Activated CD8-positive, alpha-beta memory T cell treated with anti-CD3 and anti-CD28 coated beads, Interleukin-2, amount 50 U/mL, for 24 hours (primary cell): Measurements from ENCODE around the gene PTPDC1.

ENCODE experiments used
- DNase-seq: peaks from one replicate; pipeline ENCODE4 v3.0.0-alpha.2; 2020; ENCODE audit errors: extremely low read depth

Gene PTPDC1, protein sequence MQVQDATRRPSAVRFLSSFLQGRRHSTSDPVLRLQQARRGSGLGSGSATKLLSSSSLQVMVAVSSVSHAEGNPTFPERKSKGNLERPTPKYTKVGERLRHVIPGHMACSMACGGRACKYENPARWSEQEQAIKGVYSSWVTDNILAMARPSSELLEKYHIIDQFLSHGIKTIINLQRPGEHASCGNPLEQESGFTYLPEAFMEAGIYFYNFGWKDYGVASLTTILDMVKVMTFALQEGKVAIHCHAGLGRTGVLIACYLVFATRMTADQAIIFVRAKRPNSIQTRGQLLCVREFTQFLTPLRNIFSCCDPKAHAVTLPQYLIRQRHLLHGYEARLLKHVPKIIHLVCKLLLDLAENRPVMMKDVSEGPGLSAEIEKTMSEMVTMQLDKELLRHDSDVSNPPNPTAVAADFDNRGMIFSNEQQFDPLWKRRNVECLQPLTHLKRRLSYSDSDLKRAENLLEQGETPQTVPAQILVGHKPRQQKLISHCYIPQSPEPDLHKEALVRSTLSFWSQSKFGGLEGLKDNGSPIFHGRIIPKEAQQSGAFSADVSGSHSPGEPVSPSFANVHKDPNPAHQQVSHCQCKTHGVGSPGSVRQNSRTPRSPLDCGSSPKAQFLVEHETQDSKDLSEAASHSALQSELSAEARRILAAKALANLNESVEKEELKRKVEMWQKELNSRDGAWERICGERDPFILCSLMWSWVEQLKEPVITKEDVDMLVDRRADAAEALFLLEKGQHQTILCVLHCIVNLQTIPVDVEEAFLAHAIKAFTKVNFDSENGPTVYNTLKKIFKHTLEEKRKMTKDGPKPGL

DNA sequence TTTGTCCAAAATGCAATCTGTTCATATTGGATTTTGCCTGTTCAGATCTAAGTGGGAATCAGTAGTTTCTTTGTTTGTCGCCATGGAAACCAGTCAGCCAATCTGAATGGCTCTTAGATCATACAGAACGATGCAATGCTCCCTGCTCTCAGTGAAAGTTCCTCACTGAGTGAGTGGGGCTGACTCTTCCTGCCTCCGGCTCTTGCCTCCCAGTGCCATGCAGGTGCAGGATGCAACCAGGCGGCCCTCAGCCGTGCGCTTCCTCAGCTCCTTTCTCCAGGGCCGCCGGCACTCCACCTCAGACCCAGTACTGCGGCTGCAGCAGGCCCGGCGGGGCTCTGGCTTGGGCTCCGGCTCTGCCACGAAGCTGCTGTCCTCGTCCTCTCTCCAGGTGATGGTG lies at the start of gene PTPDC1:
Gene PTPDC1, plus strand, starts transcription at position 151 of the 400 bp plus-strand sequence. Its CDS starts 67 bp downstream, at position 218.
- no peak for DNase-seq

DNA sequence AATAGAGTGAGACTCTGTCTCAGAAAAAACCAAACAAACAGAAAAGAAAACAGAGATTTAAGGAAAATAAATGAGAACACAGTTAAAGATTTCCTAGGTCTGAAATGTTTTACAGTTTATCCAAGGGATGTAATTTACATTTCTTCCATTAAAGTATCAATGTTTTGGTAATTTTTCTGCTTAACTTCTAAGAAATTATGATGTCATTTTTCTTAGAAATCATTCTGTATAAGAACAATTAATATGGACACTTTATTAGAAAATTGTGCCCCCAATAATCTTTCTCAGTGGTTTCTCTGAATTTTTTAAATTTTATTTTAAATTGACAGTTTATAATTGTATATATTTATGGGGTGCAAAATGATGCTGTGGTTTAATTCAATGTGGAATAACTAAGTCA lies 49.8 kb upstream of the PTPDC1 start:
- no peak for DNase-seq

DNA sequence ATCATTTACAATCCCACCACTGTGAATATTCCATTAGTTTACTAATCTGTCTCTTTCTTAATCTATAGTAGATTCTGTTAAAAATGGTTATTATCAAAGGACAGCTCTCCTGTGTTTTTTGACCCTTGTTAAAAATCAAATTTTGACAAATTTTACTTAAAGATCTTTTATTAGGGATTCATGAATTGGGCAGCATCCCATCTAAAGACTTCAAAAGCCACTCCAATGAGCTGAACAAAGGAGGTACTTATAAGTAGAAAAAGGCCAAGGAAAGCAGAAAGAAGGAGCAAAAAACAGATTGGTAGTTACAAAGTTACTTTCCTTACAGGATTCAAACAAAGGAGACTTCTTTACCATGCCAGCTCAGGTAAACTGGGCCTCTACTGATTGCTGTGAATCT lies 44.5 kb upstream of the PTPDC1 start:
- no peak for DNase-seq

DNA sequence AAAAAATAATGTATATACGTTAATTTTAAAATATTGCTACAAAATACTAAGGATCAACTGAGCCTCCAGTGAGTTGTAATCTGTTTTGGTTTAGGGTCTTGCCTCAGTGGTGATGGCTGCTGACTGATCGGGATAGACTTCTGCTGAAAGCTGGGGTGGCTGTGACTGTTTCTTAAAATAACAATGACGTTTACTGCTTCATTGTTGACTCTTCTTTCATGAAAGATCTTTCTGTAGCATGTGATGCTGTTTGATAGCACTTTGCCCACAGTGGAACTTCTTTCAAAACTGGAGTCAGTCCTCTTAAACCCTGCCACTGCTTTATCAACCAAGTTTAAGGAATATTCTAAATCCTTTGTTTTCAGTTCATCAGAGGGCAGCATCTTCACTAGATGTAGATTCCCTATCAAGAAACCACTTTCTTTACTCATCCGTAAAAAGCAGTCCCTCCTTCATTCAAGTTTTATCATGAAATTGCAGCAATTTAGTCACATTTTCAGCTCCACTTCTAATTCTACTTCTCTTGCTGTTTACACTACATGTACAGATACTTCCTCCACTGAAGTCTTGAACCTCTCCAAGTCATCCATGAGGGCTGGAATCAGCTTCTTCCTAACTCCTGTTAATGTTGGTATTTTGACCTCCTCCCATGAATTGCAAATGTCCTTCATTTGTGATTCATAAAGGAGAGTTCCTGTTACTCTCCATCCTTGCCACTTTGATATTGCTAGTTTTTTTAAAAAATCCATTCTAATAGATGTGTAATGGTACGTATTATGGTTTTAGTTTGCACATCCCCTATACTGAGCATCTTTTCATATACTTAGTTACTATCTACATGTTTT lies 41.5 kb upstream of the PTPDC1 start:
- no peak for DNase-seq

DNA sequence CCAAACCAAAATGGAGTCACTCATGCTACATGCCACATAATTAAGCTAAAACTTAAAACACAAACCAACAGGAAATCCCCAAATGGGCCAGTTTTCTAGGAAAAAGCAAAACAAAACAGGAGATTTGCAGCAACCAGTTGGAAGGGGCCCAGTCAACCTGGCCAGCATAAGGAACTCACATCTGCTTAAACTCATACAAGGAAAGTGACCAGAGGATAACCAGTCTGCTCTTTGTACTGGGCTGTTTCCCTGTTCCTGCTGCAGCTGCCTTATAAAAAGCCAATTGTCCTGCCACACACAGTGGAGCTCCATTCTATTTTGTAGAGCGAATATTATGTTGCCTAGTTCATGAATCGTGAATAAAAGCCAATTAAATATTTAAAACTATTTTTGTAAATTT lies 29.5 kb upstream of the PTPDC1 start:
- no peak for DNase-seq

DNA sequence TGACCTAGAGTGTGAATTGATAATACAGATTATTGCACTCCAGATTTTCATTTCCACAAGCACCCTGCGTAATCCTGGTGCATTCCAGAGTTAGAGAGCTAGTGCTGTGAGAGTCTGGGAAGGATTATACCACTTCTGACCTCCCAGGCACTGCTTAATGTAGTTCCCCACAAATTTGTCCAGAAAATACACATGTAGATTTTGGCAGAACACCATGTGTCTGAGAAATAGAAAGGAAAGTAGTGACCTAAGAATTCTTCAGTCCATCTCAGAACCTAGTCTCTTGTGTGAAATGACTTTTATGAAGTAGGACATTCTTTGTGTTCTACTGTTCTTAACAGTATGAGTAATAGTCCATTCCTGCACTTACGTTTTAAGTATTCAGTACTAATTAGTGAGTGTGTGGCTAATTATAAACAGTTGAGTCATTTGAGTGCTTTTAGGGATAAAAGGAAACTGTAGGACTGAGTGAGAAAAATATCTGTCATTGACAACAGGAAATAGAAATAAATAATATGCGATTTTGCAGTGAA lies 27.8 kb upstream of the PTPDC1 start:
- no peak for DNase-seq

DNA sequence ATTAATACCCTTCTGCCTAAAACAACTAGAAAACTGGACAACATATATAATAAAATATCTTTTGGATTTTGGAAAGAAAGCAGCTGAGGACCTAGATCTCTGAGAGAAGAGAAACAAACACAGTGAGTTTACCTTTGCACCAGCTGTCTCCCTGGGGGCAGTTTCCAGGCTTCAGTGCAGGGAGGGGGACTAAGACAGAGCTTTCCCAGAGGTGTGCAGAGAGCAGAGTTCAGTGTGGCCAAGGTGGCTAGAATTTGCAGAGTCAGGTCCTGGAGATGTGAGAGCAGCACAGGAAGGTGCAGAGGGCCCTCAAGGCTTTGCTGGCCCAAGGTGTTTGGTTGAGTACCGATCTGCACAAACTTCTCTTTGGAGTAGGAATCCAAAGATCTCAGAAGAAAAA lies 26.3 kb upstream of the PTPDC1 start:
- no peak for DNase-seq

DNA sequence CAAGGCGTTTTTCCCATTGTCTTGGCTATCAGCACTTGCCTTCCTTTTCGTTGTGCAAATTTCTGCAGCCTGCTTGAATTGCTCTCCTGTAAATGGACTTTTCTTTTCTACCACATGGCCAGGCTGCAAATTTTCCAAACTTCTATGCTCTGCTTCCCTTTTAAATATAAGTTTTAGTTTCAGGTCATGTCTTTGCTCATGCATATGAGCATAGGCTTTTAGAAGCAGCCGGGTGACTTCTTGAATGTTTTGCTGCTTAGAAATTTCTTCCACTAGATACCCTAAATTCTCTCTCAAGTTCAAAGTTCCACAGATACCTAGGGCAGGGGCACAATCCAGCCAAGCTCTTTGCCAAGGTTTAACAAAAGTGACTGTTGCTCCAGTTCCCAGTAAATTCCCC lies 22.4 kb upstream of the PTPDC1 start:
- no peak for DNase-seq

DNA sequence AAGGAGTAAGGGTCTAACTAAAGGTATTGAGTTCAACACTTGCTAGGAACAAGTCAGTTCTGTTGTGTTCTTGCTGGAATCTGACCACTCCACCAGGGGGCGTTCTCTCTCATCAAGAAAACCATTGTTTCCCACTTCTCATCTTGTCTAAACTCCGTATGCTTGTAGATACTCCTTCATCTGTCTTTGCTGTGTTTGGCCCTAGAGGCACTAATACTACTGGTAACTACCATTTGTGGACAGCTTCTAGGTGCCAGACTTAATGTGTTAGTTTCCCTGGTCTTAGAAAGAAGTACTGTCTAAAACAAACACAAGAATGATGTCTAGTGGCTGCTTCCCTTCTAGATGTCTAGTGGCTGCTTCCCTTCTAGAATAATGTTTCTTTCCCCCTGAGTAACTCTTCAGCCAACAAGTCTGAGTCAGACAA lies 18.7 kb upstream of the PTPDC1 start:
- DNase-seq = peak; percentile 50

DNA sequence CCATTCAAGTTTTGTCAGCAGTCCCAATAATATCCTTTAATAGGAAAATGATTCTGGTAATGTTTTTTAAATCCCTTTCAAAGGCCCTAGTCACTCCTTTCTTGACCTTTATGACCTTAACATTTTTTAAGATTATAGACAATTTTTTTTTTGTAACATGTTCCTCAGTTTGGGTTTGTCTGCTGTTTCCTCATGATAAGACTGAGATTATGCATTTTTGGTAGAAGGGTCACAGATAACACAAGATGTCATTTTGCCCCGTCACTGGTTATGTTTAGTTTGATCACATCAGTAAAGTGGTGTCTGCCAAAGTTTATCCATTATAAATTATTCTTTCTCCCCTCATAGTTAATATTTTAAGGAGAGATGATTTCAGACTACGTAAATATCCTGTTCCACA lies 16.0 kb upstream of the PTPDC1 start:
- DNase-seq = no peak

DNA sequence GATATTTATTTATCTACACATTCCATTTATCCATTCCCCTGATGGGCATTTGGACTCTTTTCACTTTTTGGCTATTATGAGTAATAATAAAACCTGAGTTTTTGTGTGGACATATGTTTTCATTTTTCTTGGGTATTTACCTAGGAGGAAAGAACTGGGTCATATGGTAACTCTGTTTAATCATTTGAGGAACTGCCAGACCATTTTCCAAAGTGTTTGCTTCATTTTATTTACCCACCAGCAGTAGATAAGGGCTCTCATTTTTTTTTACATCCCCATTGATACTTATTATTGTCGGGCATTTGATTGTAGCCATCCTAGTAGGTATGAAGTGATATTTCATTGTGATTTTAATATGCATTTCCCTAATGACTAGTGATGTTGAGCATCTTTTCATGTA lies 7.7 kb upstream of the PTPDC1 start:
- no peak for DNase-seq

DNA sequence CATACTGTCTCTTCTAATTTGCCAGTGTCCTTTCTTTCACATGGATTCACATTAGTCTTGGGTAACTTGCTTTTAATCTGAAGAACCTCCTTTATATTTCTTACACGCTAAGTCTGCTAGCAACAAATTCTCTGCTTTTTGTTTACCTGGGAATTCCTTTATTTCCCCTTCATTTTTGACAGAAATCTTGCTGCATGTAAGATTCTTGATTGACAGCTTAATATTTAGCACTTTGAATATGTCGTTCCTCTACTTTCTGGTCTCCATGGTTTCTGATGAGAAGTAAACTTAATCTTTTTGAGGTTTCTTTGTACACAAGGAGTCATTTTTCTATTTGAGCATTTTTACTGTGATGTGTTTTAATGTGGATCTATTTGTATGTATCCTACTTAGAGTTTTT lies 6.2 kb upstream of the PTPDC1 start:
- DNase-seq = no peak

DNA sequence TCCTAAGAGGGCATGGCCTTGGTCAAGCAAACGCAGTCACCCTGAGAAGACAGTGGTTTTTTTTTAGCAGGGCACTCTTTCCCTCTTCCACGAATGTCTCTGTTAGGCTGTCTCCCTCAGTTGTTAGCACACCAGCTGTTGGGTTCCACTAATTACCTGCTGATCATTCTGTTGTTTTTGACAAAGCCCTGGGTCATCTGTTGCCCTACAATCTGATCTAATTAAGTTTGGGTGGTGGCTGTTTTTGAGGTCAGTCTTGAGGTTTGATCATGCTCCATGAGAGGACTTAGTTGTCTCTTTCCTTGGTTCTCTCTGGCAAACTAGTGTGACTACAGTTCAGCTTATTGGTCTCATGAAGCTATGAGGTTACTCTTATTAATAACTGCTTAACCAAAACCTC lies 5.0 kb upstream of the PTPDC1 start:
- no peak for DNase-seq

DNA sequence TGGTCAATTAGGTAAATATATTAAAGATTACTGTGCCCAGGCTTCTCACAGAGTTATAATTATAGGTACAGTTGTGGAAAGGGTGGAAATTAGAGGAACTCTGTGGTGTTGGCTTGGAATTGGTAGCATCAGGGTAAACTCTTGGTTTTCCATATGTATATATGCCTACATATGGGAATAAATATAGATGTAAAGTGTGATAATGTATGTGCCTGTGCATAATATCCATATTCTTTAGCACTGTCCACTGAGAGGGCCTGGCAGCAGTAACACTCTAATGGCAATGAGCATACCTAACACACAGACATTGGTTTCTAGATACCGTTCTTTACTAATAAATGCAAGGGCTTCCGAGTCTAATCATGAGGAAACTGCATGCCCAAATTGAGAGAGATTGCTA lies 4.0 kb upstream of the PTPDC1 start:
- no peak for DNase-seq

DNA sequence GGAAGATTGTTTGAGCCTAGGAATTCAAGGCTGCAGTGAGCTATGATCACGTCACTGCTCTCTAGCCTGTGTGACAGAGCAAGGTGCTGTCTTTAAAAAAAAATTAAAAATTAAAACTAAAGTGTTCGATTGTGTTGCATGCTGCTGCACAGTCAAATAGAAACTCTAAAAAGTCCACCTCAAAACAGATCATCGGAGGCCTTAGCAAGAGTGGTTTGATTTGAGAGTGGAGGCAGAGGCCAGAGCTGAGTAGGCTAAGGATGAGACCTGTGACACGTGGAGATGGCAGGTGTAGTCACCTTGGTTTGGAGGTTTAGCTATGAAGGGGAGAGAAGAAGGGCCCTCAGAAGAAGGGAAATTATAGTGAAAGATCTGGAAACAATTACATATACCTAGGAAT lies 2.8 kb upstream of the PTPDC1 start:
- no peak for DNase-seq

DNA sequence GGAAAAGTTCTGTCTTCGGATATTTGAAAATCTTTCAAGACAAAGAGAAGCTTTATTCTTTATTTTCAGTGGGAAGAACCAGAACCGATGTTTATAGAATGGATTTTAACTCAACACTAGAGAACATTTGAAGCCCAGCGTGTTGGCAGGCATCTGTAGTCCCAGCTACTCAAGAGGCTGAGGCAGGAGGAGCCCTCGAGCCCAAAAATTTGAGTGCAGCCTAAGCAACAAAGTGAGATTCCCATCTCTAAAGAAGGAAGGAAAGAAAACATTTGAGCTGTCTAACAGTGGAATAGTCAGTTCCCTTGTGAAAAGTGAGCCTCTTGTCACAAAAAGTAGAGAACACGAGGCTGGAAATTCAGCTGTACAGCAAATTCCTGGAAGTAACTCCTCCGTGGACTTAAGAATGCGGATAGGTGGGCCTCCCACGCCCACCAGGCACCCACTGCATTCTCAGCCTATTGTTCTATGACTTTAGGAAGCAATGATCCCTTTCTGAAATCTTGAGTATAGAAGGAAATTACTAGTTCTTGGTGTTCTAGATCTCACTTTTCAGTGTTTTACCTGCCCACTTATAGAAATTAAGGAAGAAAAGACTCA lies 2.3 kb upstream of the PTPDC1 start:
- no peak for DNase-seq

DNA sequence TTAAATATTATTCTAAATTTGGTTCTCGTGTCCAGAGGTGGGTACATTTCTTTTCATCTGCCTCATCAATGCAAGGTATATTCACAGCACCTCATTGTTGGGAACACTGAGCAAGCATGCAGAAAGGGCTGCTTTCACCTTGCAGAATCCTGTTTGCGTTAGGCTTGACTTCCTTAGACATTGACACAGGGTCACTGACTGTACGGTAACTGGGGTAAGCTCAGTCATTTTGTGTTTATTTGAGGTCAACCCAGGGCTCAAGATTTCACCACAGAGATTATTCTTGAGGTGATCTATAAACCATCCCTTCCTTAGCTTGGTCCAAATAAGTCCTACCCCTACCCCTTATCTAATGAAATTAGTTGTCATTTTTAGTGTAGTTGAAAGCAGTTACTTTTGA lies 1.7 kb upstream of the PTPDC1 start:
- DNase-seq = no peak

DNA sequence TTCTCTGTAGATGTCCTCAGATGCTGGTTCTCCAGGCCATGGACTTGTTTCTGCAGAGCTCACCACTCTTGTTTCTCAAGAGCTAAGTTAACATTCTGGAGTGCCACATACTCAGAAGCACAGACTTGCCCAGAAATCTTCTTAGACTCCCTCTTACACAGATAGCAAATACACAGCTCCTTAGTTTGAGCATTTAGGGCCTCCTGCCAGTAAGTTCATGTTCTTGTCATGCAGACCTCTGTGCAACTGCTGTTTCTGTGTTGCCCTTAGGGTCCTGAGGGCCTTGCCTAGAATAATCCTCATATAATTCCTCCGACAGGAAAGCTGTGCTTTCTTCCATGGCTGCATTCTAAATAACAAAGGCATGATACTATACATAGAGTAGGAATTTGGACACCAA lies 1.3 kb upstream of the PTPDC1 start:
- no peak for DNase-seq

DNA sequence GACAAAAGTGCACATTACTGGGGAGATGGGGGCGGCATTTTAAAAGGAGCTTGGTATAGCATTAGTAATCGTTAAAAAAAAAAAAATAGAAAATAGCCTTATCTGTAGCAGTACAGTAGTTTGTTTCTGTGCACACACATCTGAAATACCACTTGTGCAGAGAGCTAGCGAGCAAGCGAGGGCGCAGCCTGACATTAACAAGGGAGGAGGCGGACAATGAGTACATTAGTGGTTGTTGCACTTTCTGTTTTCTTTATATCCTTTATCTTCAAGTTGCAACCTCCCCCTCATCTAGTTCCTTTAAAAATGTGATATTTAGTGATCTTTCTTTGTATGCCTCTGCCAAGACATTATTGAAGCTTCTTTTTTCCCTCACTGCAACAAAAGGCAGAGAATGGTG lies 880 bp upstream of the PTPDC1 start:
- no peak for DNase-seq

DNA sequence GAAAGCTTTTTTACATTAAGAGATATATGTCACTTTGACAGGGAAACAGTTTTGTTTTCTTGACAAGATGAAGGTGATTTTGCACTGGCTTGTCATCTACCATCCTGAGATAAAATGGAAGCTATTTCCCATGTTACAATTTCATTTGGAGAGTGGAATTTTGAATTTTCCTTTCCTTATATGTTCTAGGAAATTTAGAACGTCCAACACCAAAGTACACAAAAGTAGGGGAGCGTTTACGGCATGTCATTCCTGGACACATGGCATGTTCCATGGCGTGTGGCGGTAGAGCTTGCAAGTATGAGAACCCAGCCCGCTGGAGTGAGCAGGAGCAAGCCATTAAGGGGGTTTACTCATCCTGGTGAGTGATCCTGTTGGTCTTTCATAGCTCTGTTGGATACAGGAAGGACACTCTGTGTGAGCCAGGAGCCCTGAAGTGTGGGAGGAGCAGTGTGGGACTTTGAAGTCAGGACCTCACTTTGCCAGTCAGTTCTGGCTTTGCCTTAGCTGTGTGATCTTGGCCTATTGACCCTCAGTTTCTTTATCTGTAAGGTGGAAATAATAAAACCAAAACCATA lies 887 bp downstream of the PTPDC1 start:
- DNase-seq = no peak
